NCI-H2171 (cell line): ENCODE measurements around the gene MARCHF3.
"Not testable (repeated sequence)": the region's sequence is repeated elsewhere in the genome, so short reads cannot be mapped to it uniquely, and the experiment has no call there.

ENCODE experiments used
- DNase-seq: peaks from one replicate; lab custom pipeline; 2025; lab: John Stamatoyannopoulos, UW

The MARCHF3 gene

DNA sequence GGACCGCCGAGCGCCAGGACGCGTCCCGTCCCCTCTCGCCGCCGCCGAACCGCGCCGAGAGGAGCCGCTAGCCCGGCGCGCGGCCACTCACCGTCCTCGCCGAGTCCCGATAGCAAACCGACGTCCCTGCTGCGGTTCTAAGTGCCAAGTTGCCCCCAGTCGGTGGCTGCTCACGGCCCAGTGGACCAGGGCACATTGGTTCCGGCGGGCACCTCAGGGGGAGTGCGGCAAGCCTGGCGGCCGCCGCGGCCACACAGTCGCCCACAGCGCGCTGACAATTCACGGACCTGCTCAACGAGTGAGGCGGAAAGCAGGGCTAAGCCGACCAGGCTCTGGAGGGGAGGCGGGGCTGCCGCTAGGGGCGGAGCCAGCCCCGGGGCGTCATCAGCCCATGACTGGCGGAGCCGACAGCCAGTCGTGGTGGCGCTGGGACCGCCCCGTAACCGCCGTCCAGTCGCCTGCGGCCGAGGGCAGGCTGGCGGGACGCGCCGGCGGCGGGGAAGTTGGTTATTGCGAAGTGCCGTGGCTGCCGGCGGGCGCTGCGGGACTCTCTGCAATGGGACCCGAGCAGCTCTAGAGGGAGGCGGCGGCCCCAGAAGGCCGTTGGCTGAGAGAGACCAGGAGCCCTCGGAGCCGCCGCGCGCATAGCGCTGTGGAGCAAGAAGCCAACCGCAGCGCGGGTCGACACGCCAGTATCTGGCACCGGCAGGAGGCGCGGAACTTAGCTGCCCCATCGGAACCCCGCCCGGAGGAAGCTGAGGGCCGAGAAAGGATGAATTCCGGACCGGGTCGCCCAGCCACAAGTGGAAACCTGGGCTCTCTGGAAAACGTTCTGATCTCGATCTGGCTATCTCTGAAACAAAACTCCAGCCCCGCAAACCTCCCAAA is at the start of gene MARCHF3:
Gene MARCHF3 (minus strand): TSS at position 300 of the 888 bp plus-strand sequence. CDS start 112,387 bp downstream, outside the sequence.
- peak; percentile 69 for DNase-seq

DNA sequence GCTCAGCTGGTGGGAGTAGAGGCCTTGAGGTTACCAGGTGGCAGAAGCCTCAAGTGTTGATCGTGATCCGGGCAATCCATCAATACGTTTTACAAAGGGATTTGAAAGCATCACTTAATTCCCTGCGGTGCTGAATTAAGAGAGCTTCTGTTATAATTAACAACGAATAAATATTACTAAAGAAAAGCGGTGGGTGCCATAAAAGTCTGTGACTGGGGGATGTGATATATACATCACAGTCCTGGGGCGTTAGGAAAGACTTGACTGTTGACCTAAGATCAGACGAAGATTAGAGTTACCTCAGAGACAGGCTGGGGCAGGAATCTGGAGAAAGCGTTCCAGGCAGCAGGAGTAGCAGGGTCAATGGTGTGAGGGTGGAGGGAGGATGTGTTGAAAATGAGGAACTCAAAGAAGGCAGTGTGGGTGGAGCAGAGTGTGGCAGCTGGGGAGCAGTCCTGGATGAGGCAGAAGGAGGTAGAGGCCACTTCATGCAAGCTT is 49.7 kb upstream of the MARCHF3 start:
- DNase-seq, result no peak

DNA sequence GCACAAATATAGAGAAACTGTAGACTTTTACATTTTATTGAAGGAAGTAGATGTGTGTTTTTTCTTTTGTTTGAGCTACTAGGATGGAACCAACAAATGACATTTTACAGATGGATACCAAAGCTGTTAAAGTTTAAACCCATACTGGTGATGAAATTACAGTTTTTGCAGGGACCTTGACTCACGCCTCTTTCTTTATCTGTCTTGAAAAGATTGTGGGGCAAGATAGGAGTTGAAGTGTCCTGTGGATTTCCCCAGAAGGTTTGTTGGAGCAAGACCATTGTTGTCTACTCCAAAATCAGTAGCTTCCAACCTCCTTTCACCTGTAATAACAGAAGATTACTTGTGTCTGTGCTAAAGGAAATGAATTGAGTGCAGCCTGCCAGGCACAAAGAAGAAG is 47.0 kb upstream of the MARCHF3 start:
- DNase-seq, result no peak

DNA sequence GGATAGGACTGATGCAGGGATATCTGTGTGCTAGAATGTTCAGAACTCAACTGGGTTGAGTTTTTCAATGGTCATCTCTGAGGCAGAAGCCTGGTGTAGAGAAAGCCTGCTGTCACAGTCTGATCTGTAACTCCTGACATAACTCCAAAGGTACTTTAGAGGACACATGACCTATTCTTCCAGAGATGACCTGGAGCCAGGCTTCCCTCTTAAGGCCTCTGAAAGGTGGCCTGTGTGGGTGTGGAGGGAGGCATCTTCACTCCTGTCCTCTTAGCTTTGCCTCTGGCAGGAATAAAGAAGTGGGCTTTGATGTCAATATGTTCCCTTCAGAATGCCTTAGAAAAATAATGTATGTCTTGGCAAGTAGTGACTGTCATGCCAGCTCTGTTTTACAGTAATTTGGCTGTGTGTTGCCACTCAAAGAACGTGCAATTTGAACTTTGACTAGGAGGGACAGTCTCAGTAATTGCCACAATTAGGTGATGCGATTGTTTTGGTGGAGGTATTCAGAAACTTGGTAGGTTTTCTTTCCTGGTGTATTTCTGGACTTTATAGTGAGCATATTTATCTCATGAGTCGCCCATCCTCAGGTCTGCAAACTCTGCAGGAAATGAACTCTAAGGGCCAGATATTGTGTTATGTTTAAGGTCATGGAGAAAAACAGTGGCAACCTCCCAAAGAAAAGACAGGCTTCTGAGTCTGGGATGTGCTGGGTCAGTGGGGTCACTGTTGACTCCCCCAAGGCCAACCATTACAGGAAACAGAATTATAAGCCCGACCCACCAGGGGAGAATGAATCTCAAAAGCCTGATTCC is 46.2 kb upstream of the MARCHF3 start:
- DNase-seq, result no peak

DNA sequence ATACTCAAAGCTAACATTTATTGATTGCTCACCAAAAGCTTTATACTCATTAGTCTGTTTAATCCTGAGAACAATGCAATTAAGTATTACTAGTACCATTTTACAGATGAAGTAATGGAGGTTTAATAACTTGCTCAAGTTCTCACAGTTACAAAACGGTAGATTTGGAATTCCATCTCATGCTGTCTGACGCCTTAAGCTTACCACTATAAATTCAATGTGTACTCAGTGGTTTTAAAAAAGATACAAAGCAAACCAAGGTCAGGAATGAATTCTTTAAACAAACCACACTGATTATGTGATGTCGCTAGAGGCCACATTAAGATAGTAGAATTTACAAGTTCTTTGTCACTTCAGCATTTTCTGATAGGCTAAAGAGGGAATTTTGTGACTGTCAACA is 44.1 kb upstream of the MARCHF3 start:
- DNase-seq, result no peak

- no peak for DNase-seq
Observed at GRCh38 chr5:127072861-127073846, 42.8 kb upstream of the MARCHF3 start, which contains the start of gene C5orf63. TSS of gene C5orf63 (minus strand) at chr5:127073502. CDS start at chr5:127058995, 14,507 bp downstream.

- no peak for DNase-seq
Observed at GRCh38 chr5:127070243-127070642, 39.9 kb upstream of the MARCHF3 start.

DNA sequence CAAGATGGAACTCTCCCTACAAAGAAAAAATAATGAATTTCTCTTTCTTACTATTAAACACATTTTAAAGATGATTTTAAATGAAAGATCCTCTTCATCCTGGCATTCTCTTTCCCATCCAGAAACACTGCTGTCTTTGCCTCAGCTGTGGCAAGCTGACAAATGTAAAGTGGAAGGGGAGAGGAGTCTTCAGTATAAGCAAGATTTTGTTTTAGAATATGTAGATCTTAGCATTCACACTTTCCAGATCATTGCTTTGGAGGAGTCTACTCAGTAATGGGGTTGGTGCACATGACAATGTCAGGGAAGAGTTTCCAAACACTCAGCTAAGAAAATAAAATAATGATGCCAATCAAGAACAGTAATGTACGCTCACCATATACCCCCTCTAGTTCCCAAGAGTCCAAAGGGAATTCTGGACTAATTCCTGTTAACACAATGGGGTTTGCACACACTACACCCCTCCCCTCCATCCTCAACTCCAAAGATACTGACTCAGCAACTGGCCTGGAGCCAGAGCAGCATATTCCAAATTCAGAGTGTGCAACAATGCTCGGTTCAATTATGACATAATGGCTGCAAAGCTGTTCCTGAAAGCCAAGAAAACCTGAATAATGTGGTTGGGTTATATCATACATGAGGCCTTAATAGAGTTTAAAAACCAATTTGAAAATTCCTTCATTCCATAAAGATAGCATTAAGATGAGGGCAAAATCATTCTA is 38.3 kb upstream of the MARCHF3 start:
- DNase-seq, result no peak

DNA sequence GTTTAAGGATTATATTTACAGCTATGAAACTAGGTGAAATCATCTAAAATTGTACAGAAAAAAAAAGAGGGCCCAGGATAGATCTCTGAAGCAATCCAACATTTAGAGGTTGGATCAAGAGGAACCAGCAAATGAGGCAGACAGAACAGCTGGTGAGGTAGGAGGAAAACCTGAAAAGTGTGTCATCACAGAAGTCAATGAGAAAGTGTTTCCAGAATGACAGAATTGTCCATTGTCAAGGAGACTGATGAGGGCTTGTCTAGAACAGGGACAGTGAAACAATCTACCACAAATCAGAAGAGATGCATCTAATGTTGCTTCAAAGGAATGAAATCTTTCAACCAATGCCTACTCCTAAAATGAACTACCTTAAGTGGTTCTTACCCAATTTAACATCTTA is 36.4 kb upstream of the MARCHF3 start:
- DNase-seq, result no peak

DNA sequence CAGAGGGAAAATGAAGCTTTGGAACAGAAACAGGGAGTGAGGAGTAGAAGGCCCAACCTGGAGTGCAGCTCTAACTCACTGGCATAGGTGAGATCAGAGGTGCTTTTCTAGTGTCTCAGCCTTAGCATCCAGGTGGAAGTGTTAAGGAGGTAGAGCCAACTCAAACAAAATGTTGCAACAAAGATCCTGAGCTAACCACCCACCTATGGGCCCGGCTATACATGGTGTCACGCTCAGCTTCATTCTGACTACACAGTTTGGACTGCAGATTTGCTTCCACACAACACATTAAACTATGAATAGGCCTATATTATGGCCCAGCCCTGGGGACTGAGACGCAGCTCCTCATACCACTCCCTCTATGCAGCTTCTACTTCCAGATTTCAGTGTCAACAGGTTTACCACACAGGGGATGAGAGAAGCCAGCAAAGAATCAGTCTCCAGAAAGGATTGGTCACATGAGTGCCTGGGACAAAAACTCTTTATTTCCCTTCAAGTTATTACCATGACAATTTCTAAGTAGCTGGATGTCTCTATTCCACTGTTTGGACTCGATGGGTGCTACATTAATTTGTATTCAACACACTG is 34.0 kb upstream of the MARCHF3 start:
- DNase-seq, result no peak

GRCh38 chr5:127063257-127063913 is 33.0 kb upstream of the MARCHF3 start:
- DNase-seq, result no peak

DNA sequence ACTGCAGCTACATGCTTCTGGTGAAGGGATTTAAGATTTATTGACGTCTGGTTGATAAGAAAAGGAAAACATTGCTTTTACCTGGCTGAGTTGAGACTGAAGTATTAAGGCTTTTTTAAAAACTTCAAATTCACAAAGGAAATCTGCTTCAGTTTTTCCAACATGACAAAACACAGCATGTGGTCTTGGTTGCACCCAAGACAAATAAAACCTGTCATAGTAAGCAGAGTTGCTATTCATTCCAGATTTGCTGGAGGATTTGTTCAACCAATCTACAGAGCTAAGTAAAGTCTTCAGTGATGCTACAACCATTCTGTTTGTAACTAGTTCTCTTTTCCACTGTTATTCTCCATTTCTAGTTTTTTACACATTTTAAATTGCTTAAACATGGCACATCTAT is 31.6 kb upstream of the MARCHF3 start:
- DNase-seq, result no peak

DNA sequence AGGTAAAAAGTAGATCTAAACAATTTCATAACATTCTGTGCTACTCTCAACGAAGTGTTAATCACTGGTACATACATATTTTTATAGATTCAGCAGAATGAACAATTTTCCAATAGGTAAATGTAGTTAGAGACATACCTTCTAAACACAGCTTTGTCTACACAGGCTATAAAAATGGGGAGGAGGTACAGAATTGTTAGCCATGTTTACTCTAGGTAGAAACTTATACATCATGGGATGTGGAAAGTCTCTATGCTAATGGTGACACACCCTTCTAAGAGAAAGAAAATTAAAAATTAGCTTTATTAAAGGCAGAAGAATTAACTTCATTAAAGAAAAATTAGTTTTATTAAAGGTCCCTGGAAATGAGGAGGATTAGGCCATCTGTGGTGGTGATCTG is 31.2 kb upstream of the MARCHF3 start:
- DNase-seq, result no peak

DNA sequence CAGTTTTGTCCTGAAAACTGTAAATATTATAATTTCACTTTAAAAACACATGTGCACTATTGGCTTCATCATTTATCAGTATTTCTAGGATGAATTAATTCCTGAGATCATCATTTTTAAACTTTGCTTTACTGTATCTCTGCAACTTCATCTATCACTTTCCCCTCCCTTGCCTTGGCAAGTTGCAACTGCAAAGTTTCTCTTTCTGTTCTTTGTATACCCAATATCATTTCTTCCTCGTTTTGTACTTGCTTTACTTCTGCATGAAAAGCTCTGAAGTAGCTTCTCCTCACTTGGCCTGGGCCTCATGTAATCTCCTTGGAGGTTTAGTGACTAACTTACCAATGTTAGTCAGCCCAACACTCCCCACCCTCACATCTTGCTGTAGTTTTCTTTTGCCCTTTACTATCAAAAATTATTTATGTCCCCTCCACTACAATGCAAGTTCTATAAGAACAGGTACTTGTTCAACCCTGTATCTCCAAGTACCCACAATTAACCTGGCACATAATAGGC is 30.2 kb upstream of the MARCHF3 start:
- no peak for DNase-seq

- DNase-seq, result no peak
Observed at GRCh38 chr5:127056896-127057295, 26.5 kb upstream of the MARCHF3 start.

DNA sequence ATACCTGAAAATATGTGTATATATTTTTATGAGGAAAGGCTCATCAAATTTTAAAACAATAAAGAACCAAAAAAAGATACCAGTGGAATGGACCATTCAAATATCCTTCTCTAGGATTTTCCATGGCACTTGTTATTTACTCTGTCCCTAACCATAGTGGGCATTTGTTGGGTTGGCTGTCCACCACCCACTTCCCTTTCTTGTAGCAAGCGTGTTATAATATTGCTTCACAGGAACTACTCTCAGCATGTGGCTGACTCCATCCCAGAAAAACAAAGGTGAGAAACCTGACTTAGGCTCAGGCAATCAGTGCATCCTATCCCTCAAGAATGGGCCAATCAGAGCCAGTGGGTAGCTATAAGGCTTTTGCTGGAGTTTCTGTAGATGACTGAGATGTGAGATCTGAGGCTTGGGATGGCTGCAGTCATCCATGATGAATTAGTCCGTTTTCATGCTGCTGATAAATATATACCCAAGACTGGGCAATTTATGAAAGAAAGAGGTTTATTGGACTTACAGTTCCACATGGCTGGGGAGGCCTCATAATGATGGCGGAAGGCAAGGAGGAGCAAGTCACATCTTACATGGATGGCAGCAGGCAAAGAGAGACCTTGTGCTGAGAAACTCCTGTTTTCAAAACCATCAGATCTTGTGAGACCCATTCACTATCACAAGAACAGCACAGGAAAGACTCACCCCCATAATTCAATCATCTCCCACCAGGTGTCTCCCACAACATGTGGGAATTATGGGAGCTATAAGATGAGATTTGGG is 25.7 kb upstream of the MARCHF3 start:
- no peak for DNase-seq

DNA sequence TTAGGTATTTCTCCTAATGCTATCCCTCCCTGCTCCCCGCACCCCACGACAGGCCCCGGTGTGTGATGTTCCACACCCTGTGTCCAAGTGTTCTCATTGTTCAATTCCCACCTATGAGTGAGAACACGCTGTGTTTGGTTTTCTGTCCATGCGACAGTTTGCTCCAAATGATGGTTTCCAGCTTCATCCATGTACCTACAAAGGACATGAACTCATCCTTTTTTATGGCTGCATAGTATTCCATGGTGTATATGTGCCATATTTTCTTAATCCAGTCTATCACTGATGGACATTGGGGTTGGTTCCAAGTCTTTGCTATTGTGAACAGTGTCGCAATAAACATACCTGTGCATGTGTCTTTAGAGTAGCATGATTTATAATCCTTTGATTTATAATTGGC is 23.2 kb upstream of the MARCHF3 start:
- DNase-seq, result not testable (repeated sequence)

DNA sequence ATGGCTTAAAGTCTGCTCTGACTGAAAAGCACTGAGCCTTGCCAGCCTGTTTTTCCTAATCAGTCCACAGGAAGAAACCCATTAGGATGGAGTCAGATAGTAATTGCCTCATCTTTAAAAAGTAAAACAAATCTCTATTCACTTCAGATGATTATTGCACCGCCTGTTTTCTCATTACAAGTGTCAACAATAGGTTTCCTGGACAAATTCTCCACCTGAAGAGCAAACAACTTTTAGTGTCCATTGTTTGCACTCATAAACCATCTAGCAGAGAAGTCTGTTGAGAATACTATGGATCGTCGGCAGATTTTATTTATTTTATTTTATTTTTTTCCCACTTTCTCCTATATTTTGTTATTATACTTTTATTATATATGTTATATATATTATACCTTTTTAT is 22.7 kb upstream of the MARCHF3 start:
- no peak for DNase-seq

DNA sequence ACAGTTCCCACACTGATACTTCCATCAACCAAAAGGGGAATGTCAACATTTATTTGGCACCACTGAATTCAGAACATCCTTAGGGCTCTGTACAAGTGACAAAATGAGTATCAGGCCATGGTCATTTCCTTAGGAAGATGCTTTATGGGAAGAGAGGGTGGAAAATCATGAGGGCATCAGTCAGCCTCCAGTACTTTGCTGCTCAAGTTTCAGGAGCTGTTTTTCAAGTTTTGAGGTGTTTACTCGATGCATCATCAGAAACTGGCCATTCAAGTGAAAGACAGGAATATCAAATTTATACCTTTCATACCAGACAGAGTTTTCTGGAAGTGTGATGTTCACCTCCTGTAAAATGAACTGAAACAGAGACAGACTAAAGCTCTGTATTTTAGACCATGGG is 21.2 kb upstream of the MARCHF3 start:
- no peak for DNase-seq
